A673 (cell line): Measurements from ENCODE around the gene TXNRD2. TPM values are rescaled to one million over a fixed set of nuclear protein-coding genes. Genes with fewer than 3 reads are reported as not detected.

Experiments used
- BruUV-seq: library from RNA; stranded (reverse); fragments of 400-500 nt; replicated peaks from 2 replicates; lab custom pipeline; 2021; lab: Mats Ljungman, UMichigan
- CTCF ChIA-PET: fragments of 300-600 bp; sonication (Branson Sonifier 250); formaldehyde crosslinking; loops from one replicate; lab custom pipeline; 2022; ENCODE audit warnings: antibody characterized with exemption; lab: Charles Lee
- POLR2A ChIA-PET: fragments of 300-600 bp; sonication (Branson Sonifier 250); formaldehyde crosslinking; loops from one replicate; lab custom pipeline; 2022; ENCODE audit warnings: antibody characterized with exemption; ENCODE audit not compliant: low non-redundant PET; lab: Charles Lee
- DNase-seq: peaks from one replicate; pipeline ENCODE4 v3.0.0-alpha.2; 2015; ENCODE audit warnings: low spot score
- H3K27ac ChIP-seq: fragments of 200-600 bp; sonication (generic); 2 replicates; pipeline ENCODE4 v1.5.1; 2016; ENCODE audit warnings: mixed run types, low read depth, mild to moderate bottlenecking, mixed read lengths, antibody characterized with exemption, low read length; ENCODE audit not compliant: poor library complexity, severe bottlenecking
- H3K27me3 ChIP-seq: fragments of 200-600 bp; sonication (generic); replicated peaks from 2 replicates; pipeline ENCODE4 v1.6.1; 2017; ENCODE audit warnings: mixed run types, low read depth, mild to moderate bottlenecking, mixed read lengths, antibody characterized with exemption, low read length; ENCODE audit not compliant: insufficient read depth, poor library complexity
- H3K36me3 ChIP-seq: fragments of 200-600 bp; sonication (generic); 2 replicates; pipeline ENCODE4 v1.6.1; 2016; ENCODE audit warnings: mixed run types, mild to moderate bottlenecking, mixed read lengths, antibody characterized with exemption, low read length; ENCODE audit not compliant: insufficient read depth, poor library complexity, severe bottlenecking
- H3K4me1 ChIP-seq: fragments of 200-600 bp; sonication (generic); 2 replicates; pipeline ENCODE4 v1.6.1; 2017; ENCODE audit warnings: mixed run types, mild to moderate bottlenecking, mixed read lengths, antibody characterized with exemption, low read length; ENCODE audit not compliant: insufficient read depth, poor library complexity, severe bottlenecking
- H3K4me3 ChIP-seq: fragments of 200-600 bp; sonication (generic); 2 replicates; pipeline ENCODE4 v1.5.1; 2016; ENCODE audit warnings: low read depth, mixed run types, mild to moderate bottlenecking, mixed read lengths, low read length; ENCODE audit not compliant: poor library complexity, severe bottlenecking
- H3K9me3 ChIP-seq: fragments of 200-600 bp; sonication (generic); 2 replicates; pipeline ENCODE4 v1.6.1; 2016; ENCODE audit warnings: mixed run types, low read depth, mild to moderate bottlenecking, mixed read lengths, antibody characterized with exemption, low read length; ENCODE audit not compliant: poor library complexity, severe bottlenecking
- EZH2 ChIP-seq: fragments of 200-600 bp; sonication (generic); IDR thresholded peaks from 2 replicates; pipeline ENCODE4 v1.6.1; 2017; ENCODE audit warnings: borderline replicate concordance, low read depth, mild to moderate bottlenecking, mixed read lengths, antibody characterized with exemption, low read length; ENCODE audit not compliant: poor library complexity, severe bottlenecking
- intact Hi-C: fragments of 100-400 bp; cut with micrococcal nuclease; formaldehyde crosslinking; loops from one replicate; pipeline ENCODE4 v1.10.0; 2022; ENCODE audit not compliant: unreplicated experiment
- total RNA-seq: library from RNA; stranded (reverse); gene quantifications from 2 replicates; pipeline ENCODE4 v1.2.3, GENCODE V29; 2021
- TF ChIP-seq, protein P1 (sequence below): fragments of 300-800, 200-600 bp; sonication (generic); conservative IDR thresholded peaks from 2 replicates; pipeline ENCODE4 v1.5.1; 2017; ENCODE audit warnings: low read depth, mild to moderate bottlenecking, antibody characterized with exemption, low read length, moderate library complexity, mixed read lengths

The TXNRD2 gene
- total RNA-seq, 1 experiment from 2014 or later = 32.6 TPM

- intact Hi-C loops = no loop called here
- Histone ChIP-seq H3K4me3 (peak overlapping the region; percentile 96), H3K4me1 (peaks cover 11% of the 10 kb centered on the region), H3K9me3 (no peaks in the 10 kb centered on the region), H3K36me3 (peaks cover 27% of the 10 kb centered on the region), H3K27me3 (no peaks in the 10 kb centered on the region), H3K27ac (peak overlapping the region; percentile 95)
- BruUV-seq = no TSS peak
- TF ChIP-seq EZH2 = no peak
- TF ChIP-seq, protein P1, sequence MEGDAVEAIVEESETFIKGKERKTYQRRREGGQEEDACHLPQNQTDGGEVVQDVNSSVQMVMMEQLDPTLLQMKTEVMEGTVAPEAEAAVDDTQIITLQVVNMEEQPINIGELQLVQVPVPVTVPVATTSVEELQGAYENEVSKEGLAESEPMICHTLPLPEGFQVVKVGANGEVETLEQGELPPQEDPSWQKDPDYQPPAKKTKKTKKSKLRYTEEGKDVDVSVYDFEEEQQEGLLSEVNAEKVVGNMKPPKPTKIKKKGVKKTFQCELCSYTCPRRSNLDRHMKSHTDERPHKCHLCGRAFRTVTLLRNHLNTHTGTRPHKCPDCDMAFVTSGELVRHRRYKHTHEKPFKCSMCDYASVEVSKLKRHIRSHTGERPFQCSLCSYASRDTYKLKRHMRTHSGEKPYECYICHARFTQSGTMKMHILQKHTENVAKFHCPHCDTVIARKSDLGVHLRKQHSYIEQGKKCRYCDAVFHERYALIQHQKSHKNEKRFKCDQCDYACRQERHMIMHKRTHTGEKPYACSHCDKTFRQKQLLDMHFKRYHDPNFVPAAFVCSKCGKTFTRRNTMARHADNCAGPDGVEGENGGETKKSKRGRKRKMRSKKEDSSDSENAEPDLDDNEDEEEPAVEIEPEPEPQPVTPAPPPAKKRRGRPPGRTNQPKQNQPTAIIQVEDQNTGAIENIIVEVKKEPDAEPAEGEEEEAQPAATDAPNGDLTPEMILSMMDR = no peak
- POLR2A ChIA-PET = no interaction called here
- no peak for DNase-seq
- CTCF ChIA-PET = interaction anchor here (0.6 kb wide), 1 partner anchor 100 kb away, joined by 4 read pairs; no protein-coding TSS in a partner anchor
Measured at GRCh38 chr22:19853879-19854777, 87.5 kb downstream of the TXNRD2 start.

GRCh38 chr22:19853058-19853878 is 88.3 kb downstream of the TXNRD2 start:
- ChIA-PET CTCF (no interaction called here), POLR2A (no interaction called here)
- DNase-seq = no peak
- peak overlapping the region; percentile 96 for H3K4me3 ChIP-seq
- intact Hi-C loops = no loop called here
- H3K9me3 ChIP-seq = no peaks in the 10 kb centered on the region
- H3K27me3 ChIP-seq = no peaks in the 10 kb centered on the region
- H3K4me1 ChIP-seq = peaks cover 11% of the 10 kb centered on the region
- peaks cover 27% of the 10 kb centered on the region for H3K36me3 ChIP-seq
- TF ChIP-seq, protein P1 = no peak
- no peak for TF ChIP-seq EZH2
- no TSS peak for BruUV-seq
- peak overlapping the region; percentile 95 for H3K27ac ChIP-seq

DNA sequence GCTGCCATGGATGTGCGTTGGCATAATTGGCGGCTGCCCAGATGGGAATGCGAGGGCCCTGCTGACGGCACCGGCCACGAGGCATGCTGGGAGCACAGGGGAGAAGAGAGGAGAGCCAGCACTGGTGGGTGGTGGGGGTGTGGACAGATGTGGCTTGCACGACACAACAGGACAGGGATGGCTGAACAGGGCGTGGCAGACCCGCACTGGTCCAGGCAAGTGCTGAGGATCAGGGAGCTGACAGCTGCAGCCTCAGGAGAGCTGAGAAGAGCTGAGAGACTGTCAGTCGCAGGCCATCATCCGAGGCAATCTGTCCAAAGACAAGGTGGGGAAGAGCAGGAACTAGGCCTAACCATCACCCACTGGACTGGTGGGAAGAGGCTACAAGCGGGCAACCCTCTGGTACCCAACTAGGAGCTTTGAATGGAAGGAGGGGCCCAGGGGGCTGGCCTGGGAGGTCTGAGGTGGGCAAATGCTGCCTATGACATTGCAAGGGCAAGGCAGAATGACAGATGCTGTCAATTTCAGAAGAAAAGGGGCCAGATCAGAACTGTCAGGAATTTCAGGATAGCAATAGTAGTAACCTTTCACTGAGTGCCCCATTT is 89.3 kb downstream of the TXNRD2 start:
- no peaks in the 10 kb centered on the region for H3K9me3 ChIP-seq
- no peak for DNase-seq
- H3K4me1 ChIP-seq = peaks cover 11% of the 10 kb centered on the region
- H3K36me3 ChIP-seq = peaks cover 31% of the 10 kb centered on the region
- TF ChIP-seq, protein P1 = no peak
- no peak for TF ChIP-seq EZH2
- intact Hi-C loops = no loop called here
- H3K27me3 ChIP-seq = no peaks in the 10 kb centered on the region
- CTCF ChIA-PET = no interaction called here
- POLR2A ChIA-PET = no interaction called here
- no peak overlapping the region for H3K4me3 ChIP-seq
- H3K27ac ChIP-seq = no peak overlapping the region
- BruUV-seq = no TSS peak
